ENCODE measurements around the gene TRAPPC8. TPM values are rescaled to one million over a fixed set of nuclear protein-coding genes. Genes with fewer than 3 reads are reported as not detected.
"Not testable (repeated sequence)": the region's sequence is repeated elsewhere in the genome, so short reads cannot be mapped to it uniquely, and the experiment has no call there.

The TRAPPC8 gene
- total RNA-seq, 1 donor from 2014 or later, result 51.5 TPM

DNA sequence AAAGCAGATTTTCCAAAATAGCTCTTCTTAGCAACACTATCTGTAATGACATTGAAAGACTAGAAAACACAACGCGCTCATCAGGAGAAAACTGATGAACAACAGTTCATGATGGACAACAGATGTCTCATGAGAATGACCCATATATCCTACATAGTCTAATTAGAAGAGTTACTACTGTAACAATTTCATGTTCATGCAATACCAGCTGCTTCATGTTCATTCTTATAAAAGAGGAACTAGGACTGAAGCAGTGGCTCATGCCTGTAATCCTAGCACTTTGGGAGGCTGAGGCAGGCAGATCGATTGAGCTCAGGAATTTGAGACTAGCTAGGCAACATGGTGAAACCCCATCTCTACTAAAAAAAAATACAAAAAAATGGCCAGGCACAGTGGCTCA lies 22.7 kb downstream of the TRAPPC8 start:
- no peaks in the 10 kb centered on the region for H3K4me1 Mint-ChIP-seq
- Histone ChIP-seq H3K4me1 (no peaks in the 10 kb centered on the region), H3K4me2 (no peak overlapping the region), H2AFZ (replicated peaks) (no peak overlapping the region), H4K20me1 (ENCODE audit: low read depth) (no peaks in the 10 kb centered on the region), H3K79me2 (ENCODE audit: low read depth) (peaks cover 39% of the 10 kb centered on the region), H3K27me3 (no peaks in the 10 kb centered on the region), H3K9me3 (ENCODE audit: low read depth) (no peaks in the 10 kb centered on the region), H3K9ac (no peak overlapping the region), H3K36me3 (peaks cover 7% of the 10 kb centered on the region), H3K27ac (no peak overlapping the region), H3F3A (ENCODE audit: low read depth) (no peaks in the 10 kb centered on the region), H3K4me3 (no peak overlapping the region)
- TF ChIP-seq CTCF (IDR thresholded peaks at IDR 0.05), result no peak
- TF ChIP-seq EZH2 (IDR thresholded peaks at IDR 0.05), result no peak
- TF ChIP-seq EZH2phosphoT487 (IDR thresholded peaks at IDR 0.05), result no peak
- H3K9me3 Mint-ChIP-seq, result no peaks in the 10 kb centered on the region
- H3K27ac Mint-ChIP-seq, result no peak overlapping the region
- H3K36me3 Mint-ChIP-seq, result peaks cover 18% of the 10 kb centered on the region
- DNase-seq (ENCODE audit: low spot score), result no peak
- no peaks in the 10 kb centered on the region for H3K27me3 Mint-ChIP-seq (ENCODE audit: insufficient read depth, low read depth)
- H3K4me3 Mint-ChIP-seq, result no peak overlapping the region

GRCh38 chr18:31919366-31919765 lies 23.6 kb downstream of the TRAPPC8 start:
- H3K27ac Mint-ChIP-seq; H3K9me3 ChIP-seq (ENCODE audit: low read depth); H4K20me1 ChIP-seq (ENCODE audit: low read depth); H2AFZ ChIP-seq (replicated peaks); H3K9ac ChIP-seq; H3K9me3 Mint-ChIP-seq; H3K4me3 Mint-ChIP-seq; DNase-seq (ENCODE audit: low spot score); H3K4me1 ChIP-seq; H3K4me3 ChIP-seq; H3K27me3 ChIP-seq; H3K36me3 ChIP-seq; H3K4me1 Mint-ChIP-seq; H3K27ac ChIP-seq; H3K27me3 Mint-ChIP-seq (ENCODE audit: insufficient read depth, low read depth); H3K4me2 ChIP-seq; H3F3A ChIP-seq (ENCODE audit: low read depth): not testable (repeated sequence)
- H3K79me2 ChIP-seq (ENCODE audit: low read depth), result peaks cover 30% of the 10 kb centered on the region
- H3K36me3 Mint-ChIP-seq, result peaks cover 15% of the 10 kb centered on the region

DNA sequence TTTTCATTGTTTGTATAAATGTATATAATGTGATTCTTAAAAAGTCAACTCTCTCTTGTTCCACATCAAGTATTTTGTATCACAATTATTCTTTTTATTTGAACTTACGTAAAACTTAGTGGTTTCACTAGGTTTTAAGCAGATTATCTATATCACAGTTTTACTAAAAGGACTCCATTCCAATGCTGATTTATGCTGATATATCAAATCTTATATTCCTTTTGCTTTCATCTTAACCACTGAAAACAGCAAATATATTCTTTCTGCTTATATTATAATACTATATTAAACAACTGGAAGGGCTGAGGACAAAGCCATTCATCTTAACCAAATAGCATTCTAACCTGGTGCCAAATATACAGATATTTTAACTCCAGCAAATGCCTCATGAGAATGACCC lies 24.2 kb downstream of the TRAPPC8 start:
- no peak overlapping the region for H3K4me2 ChIP-seq
- TF ChIP-seq EZH2 (IDR thresholded peaks at IDR 0.05), result no peak
- H3K9me3 Mint-ChIP-seq, result no peaks in the 10 kb centered on the region
- no peaks in the 10 kb centered on the region for H3K4me1 Mint-ChIP-seq
- no peaks in the 10 kb centered on the region for H3K27me3 Mint-ChIP-seq (ENCODE audit: insufficient read depth, low read depth)
- H4K20me1 ChIP-seq (ENCODE audit: low read depth), result no peaks in the 10 kb centered on the region
- H3K27ac ChIP-seq, result no peak overlapping the region
- peaks cover 15% of the 10 kb centered on the region for H3K36me3 Mint-ChIP-seq
- no peaks in the 10 kb centered on the region for H3K27me3 ChIP-seq
- no peaks in the 10 kb centered on the region for H3K36me3 ChIP-seq
- H3K9ac ChIP-seq, result no peak overlapping the region
- H2AFZ ChIP-seq (replicated peaks), result no peak overlapping the region
- H3F3A ChIP-seq (ENCODE audit: low read depth), result no peaks in the 10 kb centered on the region
- H3K4me1 ChIP-seq, result no peaks in the 10 kb centered on the region
- H3K9me3 ChIP-seq (ENCODE audit: low read depth), result no peaks in the 10 kb centered on the region
- peaks cover 28% of the 10 kb centered on the region for H3K79me2 ChIP-seq (ENCODE audit: low read depth)
- H3K4me3 ChIP-seq, result no peak overlapping the region
- DNase-seq (ENCODE audit: low spot score), result no peak
- H3K27ac Mint-ChIP-seq, result no peak overlapping the region
- H3K4me3 Mint-ChIP-seq, result no peak overlapping the region

DNA sequence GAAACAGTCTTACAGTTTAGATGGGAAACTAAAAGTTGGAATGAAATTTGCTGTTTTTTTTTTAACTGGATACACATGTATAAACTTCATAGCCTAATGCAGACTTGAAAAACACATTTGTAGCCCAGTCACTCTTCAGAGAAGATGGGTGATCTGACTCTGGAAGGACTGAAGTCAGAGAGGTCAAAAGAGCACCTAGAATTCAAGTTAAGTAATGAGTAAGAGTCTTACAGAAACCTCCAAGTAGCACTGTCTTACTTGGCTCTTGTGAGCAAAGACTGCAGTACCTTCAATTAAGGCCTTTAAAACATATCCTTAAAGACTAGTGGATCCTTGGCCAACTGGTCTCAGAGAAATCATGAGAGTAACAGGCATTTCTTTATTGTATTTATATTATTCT lies 41.9 kb downstream of the TRAPPC8 start:
- peaks cover 14% of the 10 kb centered on the region for H3K36me3 Mint-ChIP-seq
- no peaks in the 10 kb centered on the region for H3K79me2 ChIP-seq (ENCODE audit: low read depth)
- no peak overlapping the region for H3K4me3 Mint-ChIP-seq
- no peaks in the 10 kb centered on the region for H3K27me3 ChIP-seq
- no peak overlapping the region for H2AFZ ChIP-seq (replicated peaks)
- DNase-seq (ENCODE audit: low spot score), result no peak
- no peaks in the 10 kb centered on the region for H3K4me1 Mint-ChIP-seq
- TF ChIP-seq EZH2phosphoT487 (IDR thresholded peaks at IDR 0.05) (no peak), EZH2 (IDR thresholded peaks at IDR 0.05) (no peak), CTCF (IDR thresholded peaks at IDR 0.05) (no peak)
- H3K36me3 ChIP-seq, result peaks cover 17% of the 10 kb centered on the region
- H3K27ac ChIP-seq, result no peak overlapping the region
- no peaks in the 10 kb centered on the region for H4K20me1 ChIP-seq (ENCODE audit: low read depth)
- no peaks in the 10 kb centered on the region for H3F3A ChIP-seq (ENCODE audit: low read depth)
- no peaks in the 10 kb centered on the region for H3K9me3 ChIP-seq (ENCODE audit: low read depth)
- no peak overlapping the region for H3K4me3 ChIP-seq
- no peak overlapping the region for H3K9ac ChIP-seq
- no peak overlapping the region for H3K27ac Mint-ChIP-seq
- H3K9me3 Mint-ChIP-seq, result no peaks in the 10 kb centered on the region
- no peaks in the 10 kb centered on the region for H3K4me1 ChIP-seq
- H3K4me2 ChIP-seq, result no peak overlapping the region
- H3K27me3 Mint-ChIP-seq (ENCODE audit: insufficient read depth, low read depth), result no peaks in the 10 kb centered on the region

- H3K9me3 ChIP-seq (ENCODE audit: low read depth); H3K4me1 ChIP-seq; H3K9me3 Mint-ChIP-seq; H3K9ac ChIP-seq; H3K4me3 Mint-ChIP-seq; H3K27ac Mint-ChIP-seq; H3K4me2 ChIP-seq; H4K20me1 ChIP-seq (ENCODE audit: low read depth); H2AFZ ChIP-seq (replicated peaks); H3K4me3 ChIP-seq; DNase-seq (ENCODE audit: low spot score); H3K27ac ChIP-seq; H3K79me2 ChIP-seq (ENCODE audit: low read depth); H3K27me3 ChIP-seq; H3K27me3 Mint-ChIP-seq (ENCODE audit: insufficient read depth, low read depth); H3F3A ChIP-seq (ENCODE audit: low read depth); H3K4me1 Mint-ChIP-seq: not testable (repeated sequence)
- peaks cover 17% of the 10 kb centered on the region for H3K36me3 Mint-ChIP-seq
- peaks cover 17% of the 10 kb centered on the region for H3K36me3 ChIP-seq
These were observed 43.2 kb downstream of the TRAPPC8 start for GRCh38 chr18:31899771-31900170.

Measured in neural progenitor cell (in vitro differentiated cells).